Measurements from ENCODE around the gene SNCAIP.

DNA sequence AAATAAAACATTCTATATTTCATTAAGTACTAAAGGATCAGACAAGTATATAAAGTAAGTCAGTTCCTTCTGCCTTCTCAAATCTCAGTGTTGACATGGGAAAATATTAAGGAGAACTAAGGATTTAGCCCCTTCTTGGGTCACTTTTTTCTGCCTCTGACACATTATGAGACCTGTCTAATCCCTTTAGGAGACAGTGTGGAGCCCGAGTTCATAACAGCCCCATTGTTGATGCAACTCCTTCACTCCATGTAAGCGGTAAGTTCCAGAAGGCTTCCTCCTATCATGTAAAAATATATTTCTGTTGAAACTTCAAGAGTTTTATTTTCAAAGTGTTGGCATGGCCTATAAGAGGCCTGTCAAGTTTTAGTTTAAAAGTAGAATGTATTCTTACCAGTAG is 152.2 kb downstream of the SNCAIP start:
- TF ChIP-seq CTCF (IDR thresholded peaks at IDR 0.05; ENCODE audit: insufficient read depth, low read length) (no peak), POLR2AphosphoS5 (IDR thresholded peaks at IDR 0.05; ENCODE audit: low read depth) (no peak), GABPA (IDR thresholded peaks at IDR 0.05; ENCODE audit: low read depth) (no peak)
